ENCODE measurements around the gene SPRR2E.
"Not testable (repeated sequence)": the region's sequence is repeated elsewhere in the genome, so short reads cannot be mapped to it uniquely, and the experiment has no call there.

Gene SPRR2E

DNA sequence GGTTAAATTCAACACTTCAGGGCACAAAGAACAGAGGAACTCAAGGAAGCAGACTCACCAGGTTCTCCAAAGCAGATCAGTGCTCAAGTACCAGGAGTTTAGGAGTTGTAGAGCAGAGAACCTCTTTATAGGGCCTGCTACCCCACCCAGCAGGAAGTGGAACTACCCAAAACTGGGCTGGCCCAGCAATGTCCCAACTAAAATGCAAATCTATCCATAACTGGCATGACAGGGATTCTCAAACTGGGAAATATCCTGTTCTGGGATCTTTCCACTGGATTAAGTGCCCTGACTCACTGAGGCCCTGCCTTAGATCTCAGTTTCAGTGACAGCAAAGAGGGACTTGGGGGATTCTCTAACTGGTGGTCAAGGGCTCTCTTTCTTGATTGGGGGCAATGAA, at the start of gene SPRR2E:
Gene SPRR2E, minus strand, starts transcription at position 101 of the 400 bp plus-strand sequence. CDS start 775 bp downstream, outside the sequence.
- no peak for DNase-seq (ENCODE audit: low read depth)
- H3K4me3 ChIP-seq (ENCODE audit: low read depth, low read length) = no peak within 1 kb of the TSS

DNA sequence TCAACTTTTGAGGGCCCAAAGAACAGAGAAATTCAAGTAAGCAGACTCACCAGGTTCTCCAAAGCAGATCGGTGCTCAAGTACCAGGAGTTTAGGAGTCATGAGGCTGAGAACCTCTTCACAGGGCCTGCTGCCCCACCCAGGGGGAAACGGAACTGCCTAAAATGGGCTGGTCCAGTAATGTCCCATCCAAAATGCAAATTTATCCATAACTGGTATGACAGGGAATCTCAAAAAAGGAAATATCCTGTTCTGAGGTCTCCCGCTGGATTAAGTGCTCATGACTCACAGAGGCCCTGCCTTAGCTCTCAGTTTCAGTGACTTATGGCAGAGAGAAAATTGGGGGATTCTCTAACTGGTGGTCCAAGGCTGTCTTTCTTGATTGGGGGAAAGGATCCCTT, 47.1 kb upstream of the SPRR2E start:
- no peak for DNase-seq (ENCODE audit: low read depth)
- no peak overlapping the region for H3K4me3 ChIP-seq (ENCODE audit: low read depth, low read length)

DNA sequence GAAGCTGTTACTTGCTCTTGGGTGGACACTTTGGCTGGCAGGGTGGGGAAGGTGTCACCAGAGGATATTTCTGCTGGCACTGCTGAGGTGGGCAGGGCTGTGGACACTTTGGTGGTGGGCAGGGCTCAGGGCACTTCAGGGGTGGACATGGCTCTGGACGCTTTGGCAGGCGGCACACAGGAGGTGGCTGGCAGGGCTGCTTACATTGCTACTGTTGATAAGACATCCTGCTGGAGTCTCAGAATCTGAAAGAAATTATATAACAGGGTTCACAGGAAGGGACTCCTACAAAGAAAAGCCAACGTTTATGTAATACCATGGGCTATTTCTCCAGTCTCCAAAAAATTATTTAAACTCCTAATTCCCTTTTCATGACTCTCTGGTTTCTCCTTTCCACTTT, 46.2 kb upstream of the SPRR2E start:
- H3K4me3 ChIP-seq (ENCODE audit: low read depth, low read length) = no peak overlapping the region
- DNase-seq (ENCODE audit: low read depth) = no peak

DNA sequence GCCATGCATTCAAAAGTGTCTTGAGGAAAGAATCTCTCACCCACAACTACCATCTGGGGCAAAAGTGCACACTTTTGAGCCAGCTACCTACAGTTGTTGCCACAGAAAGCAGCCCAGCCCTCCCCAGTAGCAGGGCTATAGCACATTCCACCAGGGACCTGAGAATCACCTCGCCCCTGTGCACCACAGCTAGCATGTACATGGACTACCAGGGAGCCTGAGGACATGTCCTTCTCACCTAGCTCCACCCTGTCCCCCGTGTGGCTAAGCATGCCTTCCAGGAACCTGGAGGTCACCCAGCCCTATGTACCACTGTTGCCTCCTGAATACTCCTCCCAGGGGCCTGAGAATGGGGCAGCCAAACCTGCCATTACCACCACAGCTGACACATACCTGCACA, 39.4 kb upstream of the SPRR2E start:
- no peak for DNase-seq (ENCODE audit: low read depth)
- no peak overlapping the region for H3K4me3 ChIP-seq (ENCODE audit: low read depth, low read length)

DNA sequence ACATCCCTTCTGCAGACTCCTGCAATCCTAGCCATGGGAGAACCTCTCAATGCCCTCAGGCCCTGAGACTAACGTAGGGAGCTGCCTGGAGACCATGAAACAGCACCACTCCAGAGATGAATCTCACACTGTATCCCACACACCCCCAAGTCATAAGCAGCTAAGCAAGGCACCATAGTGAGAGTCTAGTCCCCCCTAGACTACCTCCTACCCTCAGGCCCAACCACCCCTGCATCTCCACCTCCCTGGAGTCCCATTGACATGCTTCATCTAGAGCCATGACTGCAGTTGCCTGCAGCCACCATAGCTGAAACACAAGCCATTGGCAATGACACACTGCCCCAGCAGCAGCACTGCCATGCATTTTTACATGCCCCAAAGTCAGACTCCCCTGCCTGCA, 38.9 kb upstream of the SPRR2E start:
- no peak overlapping the region for H3K4me3 ChIP-seq (ENCODE audit: low read depth, low read length)
- DNase-seq (ENCODE audit: low read depth) = no peak

DNA sequence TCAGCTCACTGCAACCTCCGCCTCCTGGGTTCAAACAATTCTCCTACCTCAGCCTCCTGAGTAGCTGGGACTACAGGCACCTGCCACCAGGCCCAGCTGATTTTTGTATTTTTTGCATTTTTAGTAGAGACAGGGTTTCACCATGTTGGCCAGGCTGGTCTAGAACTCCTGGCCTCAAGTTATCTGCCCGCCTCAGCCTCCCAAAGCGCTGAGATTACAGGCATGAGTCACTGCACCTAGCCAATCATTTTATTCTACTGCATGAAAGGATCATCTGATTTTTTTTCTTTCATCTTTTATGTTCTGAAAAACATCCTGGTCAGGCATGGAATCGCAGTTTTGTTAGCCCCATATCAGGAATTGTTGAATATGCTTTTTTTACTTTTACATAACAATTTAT, 34.4 kb upstream of the SPRR2E start:
- H3K4me3 ChIP-seq (ENCODE audit: low read depth, low read length); DNase-seq (ENCODE audit: low read depth): not testable (repeated sequence)

DNA sequence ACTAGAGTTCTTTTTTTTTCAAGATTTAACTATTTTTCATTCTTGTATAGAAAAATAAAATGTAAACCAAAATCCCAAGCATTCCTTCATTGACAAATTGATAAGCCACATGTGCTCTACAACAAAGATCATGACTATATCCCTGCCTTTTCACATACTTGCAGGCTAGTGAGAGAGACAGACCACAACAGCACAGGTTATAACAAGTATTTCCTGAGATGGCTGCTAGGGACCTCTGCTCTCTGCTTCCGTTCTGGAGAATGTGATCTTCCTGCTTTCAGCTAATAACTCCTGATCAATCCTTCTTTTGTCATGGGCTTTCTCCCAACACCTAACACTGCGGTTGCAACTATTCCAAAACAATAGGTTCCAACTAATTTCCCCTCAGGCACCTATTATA, 33.0 kb upstream of the SPRR2E start:
- no peak for DNase-seq (ENCODE audit: low read depth)
- no peak overlapping the region for H3K4me3 ChIP-seq (ENCODE audit: low read depth, low read length)

DNA sequence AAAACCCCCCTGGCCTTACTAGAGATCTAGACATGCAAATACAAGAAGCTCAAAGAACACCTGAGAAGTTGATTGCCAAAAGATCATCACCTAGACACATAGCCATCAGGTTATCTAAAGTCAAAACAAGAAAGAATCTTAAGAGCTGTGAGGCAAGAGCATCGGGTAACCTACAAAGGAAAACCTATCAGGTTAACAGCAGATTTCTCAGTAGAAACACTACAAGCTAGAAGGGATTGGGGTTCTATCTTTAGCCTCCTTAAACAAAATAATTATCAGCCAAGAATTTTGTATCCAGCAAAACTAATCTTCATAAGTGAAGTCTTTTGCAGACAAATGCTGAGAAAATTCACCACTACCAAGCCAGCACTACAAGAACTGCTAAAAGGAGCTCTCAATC, 31.2 kb upstream of the SPRR2E start:
- H3K4me3 ChIP-seq (ENCODE audit: low read depth, low read length) = no peak overlapping the region
- no peak for DNase-seq (ENCODE audit: low read depth)

DNA sequence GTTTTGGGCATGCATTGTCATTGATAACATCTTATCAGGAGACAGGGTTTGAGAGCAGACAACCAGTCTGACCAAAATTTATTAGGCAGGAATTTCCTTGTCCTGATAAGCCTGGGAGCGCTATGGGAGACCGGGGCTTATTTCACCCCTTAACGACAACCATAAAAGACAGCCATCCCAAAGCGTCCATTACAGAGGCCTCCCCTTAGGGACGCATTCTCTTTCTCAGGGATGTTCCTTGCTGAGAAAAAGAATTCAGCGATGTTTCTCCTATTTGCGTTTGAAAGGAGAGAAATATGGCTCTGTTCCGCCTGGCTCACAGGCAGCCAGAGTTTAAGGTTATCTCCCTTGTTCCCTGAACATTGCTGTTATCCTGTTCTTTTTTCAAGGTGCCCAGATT, 29.5 kb upstream of the SPRR2E start:
- H3K4me3 ChIP-seq (ENCODE audit: low read depth, low read length); DNase-seq (ENCODE audit: low read depth): not testable (repeated sequence)

DNA sequence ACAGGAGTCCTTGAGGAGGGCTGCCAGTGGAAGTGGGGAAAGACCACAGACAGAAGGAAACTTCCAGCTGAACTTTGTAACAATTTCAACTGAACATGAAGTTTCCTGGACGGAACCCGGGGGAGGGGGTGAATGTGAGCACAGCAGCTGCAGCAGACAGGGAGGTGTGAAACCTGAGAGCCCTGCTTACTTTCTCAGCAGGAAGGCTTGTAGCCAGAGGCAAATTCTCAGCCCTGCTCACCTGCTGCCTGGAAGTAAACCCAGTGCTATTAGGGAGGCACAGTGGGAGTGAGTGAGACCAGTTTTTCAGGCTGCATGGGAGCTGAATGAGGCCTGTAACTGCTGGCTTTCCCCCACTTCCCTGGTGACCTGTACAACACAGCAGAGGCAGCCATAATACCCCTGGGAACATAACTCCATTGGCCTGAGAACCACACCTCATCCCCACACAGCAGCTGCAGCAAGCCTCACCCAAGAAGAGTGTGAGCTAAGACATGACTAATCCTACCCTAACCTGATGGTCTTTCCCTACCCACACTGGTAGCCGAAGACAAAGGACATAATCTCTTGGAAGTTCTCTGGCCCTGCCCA, 28.6 kb upstream of the SPRR2E start:
- no peak overlapping the region for H3K4me3 ChIP-seq (ENCODE audit: low read depth, low read length)
- DNase-seq (ENCODE audit: low read depth) = no peak

DNA sequence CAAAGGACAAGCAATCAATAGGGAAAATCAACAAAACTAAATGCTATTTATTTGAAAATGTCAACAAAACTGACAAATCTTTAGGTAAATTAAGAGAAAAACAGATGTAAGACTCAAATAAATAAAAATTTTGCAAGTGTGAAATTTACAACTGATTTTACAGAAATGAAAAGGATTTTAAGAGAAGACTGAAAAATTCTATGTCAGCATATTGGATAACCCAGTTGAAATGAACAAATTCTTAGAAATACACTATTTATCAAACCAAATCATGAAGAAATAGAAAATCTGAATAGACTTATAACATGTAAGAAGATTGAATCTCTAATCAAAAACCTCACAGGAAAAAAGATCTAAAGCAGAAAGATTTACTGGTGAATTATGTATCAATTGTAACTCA, 26.6 kb upstream of the SPRR2E start:
- DNase-seq (ENCODE audit: low read depth) = no peak
- H3K4me3 ChIP-seq (ENCODE audit: low read depth, low read length) = no peak overlapping the region

DNA sequence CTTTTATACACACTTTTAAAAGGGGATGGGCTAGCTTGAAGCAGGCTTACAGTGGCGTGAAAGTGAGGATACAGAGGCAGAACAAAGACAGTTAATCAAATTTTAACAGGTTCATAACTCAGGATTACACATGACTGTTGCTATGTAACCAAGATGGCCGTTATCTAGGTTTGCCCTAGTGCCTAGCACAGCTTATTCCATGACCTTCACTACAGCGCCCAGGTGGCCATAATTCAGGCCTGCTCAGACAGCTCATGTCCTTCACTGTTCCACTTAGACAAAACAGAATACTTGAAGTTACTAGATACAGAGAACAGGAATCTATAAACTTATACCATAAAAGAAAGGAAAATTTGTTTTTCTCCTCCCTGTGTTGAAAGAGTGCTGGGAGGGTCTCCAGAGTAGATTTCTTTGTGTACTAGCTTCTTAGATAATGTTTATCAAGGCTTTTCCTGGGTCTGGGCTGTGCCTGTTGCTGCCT, 25.2 kb upstream of the SPRR2E start:
- H3K4me3 ChIP-seq (ENCODE audit: low read depth, low read length) = no peak overlapping the region

DNA sequence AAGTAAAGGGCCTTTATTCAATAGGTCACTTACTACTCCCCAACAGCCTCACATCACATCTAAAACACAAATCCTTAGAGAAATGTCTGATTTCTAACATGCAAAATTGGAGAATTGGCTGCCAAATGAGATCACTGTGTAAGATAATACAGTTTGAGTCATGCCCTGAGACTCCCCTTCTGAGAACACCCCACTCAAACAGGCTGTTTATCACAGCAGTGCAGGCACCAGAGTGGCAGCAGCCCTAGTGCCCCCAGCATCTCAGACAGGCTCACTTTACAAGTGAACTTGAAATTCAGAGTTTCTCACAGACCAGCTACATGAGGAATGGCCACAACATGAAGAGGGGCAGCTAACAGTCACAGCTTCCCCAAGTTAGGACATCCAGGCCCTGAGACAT, 20.9 kb upstream of the SPRR2E start:
- not testable (repeated sequence) for DNase-seq (ENCODE audit: low read depth); H3K4me3 ChIP-seq (ENCODE audit: low read depth, low read length)

More for the DNA sequence above, 25.2 kb upstream of the SPRR2E start:
- DNase-seq (ENCODE audit: low read depth) = no peak

DNA sequence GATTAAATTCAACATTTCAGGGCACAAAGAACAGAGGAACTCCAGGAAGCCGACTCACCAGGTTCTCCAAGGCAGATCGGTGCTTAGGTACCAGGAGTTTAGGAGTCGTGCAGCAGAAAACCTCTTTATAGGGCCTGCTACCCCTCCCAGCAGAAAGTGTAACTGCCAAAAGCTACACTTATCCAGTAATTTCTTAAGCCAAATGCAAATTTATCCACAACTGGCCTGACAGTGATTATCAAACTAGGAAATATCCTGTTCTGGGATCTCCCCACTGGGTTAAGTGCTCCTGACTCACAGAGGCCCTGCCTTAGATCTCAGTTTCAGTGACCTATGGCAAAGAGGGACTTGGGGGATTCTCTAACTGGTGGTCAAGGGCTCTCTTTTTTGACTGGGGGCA, 19.1 kb upstream of the SPRR2E start, which contains the start of gene SPRR2F:
Gene SPRR2F, minus strand, starts transcription at position 101 of the 400 bp plus-strand sequence. CDS start 783 bp downstream, outside the sequence.
- no peak within 1 kb of the TSS for H3K4me3 ChIP-seq (ENCODE audit: low read depth, low read length)
- DNase-seq (ENCODE audit: low read depth) = no peak

DNA sequence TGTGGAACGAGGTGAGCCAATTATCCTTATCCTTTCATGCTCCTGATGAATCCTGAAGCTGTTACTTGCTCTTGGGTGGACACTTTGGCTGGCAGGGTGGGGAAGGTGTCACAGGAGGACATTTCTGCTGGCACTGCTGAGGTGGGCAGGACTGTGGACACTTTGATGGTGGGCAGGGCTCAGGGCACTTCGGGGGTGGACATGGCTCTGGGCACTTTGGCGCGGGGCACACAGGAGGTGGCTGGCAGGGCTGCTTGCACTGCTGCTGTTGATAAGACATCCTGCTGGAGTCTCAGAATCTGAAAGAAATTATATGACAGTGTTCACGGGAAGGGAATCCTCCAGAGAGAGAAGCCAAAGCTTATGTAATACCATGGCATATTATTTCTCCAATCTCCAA, 18.1 kb upstream of the SPRR2E start:
- DNase-seq (ENCODE audit: low read depth); H3K4me3 ChIP-seq (ENCODE audit: low read depth, low read length): not testable (repeated sequence)

DNA sequence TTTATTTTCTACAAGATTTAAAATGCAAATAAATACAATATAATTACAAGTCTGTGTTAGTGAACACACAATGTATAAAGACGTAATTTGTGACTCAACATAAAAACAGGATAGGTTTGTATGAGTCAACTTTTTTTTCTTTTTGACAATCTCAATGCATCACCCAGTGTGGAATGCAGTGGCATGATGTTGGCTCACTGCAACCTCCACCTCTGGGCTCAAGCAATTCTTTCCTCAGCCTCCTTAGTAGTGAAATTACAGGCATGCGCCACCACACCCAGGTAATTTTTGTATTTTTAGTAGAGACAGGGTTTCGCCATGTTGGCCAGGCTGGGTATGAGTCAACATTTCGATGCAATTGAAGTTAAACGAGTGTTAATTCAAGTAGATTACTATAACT, 5.9 kb upstream of the SPRR2E start:
- peak; percentile 18 for DNase-seq (ENCODE audit: low read depth)
- H3K4me3 ChIP-seq (ENCODE audit: low read depth, low read length) = no peak overlapping the region

DNA sequence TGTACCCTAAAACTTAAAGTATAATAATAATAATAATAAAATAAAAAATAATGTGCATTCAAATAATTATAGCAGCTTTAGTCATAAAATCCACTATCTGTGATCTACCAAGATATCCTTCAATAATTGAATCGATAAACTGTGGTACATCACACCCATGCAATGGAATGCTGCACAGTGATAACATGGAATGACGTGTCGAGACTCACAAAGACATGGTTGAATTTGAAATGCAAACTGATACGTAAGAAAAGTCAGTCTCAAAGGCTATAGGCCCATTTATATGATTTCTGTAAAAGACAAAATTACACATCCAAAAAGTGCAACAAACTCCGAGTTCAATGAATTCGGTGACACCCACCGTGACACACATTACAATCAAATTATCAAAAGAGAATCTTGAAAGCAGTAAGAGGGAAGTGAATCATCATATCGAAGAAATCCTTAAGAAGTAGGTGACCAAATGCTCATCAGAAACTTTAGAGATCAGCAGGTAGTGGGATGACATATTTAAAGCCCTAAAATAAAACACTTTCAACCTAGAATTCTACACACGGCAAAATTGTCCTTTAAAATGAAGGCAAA, 5.2 kb upstream of the SPRR2E start:
- no peak for DNase-seq (ENCODE audit: low read depth)
- no peak overlapping the region for H3K4me3 ChIP-seq (ENCODE audit: low read depth, low read length)

DNA sequence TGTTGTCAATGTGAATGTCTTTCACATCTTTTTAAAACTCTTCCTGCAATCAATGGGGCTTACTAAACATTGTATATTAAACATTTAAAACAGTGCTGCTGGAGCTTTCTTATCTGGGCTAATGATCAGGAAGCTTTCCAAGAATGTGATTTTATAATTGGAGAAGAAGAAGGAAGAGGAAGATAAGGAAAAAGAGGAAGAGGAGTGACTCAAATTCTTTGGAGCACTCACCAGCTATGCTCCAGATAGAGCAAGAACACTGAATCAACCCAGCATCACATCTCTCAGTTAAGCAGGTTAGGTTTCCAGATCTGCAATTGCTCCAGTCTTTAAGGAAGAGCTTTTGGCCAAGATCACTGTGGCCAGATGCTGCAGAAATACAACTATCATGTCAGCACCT, 1.4 kb upstream of the SPRR2E start:
- no peak for DNase-seq (ENCODE audit: low read depth)
- H3K4me3 ChIP-seq (ENCODE audit: low read depth, low read length) = no peak overlapping the region

DNA sequence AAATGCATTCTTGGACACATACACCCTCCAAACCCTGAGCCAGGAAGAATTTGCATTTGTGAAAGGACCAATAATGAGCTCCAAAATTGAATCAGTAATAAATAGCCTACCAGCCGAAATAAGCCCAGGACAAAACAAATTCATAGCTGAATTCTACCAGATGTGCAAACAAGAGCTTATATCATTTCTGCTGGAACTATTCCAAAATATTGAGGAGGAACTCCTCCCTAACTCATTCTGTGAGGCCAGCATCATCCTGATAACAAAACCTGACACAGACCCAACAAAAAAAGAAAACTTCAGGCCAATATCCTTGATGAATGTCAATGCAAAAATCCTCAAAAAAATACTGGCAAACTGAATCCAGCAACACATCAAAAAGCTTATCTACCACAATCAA, 6.7 kb downstream of the SPRR2E start:
- DNase-seq (ENCODE audit: low read depth) = no peak
- H3K4me3 ChIP-seq (ENCODE audit: low read depth, low read length) = no peak overlapping the region

DNA sequence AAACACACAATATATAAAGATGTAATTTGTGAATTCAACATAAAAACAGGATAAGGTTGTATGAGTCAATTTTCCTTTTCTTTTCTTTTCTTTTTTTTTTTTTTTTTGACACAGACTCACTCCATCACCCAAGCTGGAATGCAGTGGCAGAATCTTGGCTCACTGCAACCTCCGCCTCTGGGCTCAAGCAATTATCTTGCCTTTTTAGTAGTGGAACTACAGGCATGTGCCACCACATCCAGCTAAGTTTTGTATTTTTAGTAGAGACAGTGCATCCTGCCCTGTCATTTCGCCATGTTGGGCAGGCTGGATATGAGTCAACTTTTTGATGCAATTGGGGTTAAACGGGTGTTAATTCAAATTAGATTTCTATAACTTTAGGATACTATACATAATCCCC, 12.6 kb downstream of the SPRR2E start:
- DNase-seq (ENCODE audit: low read depth) = no peak
- no peak overlapping the region for H3K4me3 ChIP-seq (ENCODE audit: low read depth, low read length)

Measured in skeletal muscle cell (primary cell).